Measurements from ENCODE around the gene PDGFRB.

Gene PDGFRB

DNA sequence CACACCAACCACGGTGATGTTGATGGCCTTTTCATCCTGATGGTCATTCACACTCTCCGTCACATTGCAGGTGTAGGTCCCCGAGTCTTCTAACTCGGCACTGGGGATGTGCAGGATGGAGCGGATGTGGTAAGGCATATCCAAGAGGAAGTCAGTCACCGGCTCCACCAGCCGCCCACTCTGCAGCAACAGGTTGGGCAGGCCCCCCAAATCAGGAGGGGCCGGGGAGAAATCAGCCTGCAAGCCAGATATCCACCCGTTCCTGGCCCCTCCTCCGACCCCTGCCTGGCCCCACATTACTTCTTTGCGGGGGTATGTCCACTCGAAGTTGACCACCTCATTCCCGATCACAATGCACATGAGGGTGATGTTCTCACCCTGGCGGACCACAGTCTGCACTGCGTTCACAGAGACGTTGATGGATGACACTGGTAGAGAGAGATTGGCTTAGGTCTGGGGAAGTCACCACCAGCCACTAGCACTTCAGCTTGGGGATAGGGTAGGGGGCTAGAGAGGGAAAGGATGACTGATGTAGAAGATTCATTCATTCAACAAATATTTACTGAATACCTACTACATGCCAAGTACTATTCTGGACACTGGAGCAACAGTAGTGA, 22.0 kb downstream of the PDGFRB start:
- no peak overlapping the region for H3K4me3 ChIP-seq (ENCODE audit: low read depth, low read length)
- no peak for DNase-seq
- no peaks in the 10 kb centered on the region for H3K27me3 ChIP-seq (replicated peaks)
- peaks cover 67% of the 10 kb centered on the region for H3K36me3 ChIP-seq (replicated peaks)
- in situ Hi-C loops (cut with HindIII; ENCODE audit: low pct_ligation_motif_present, low sequenced_read_pairs) = no loop called here
- H3K27ac ChIP-seq = no peak overlapping the region
- TF ChIP-seq, protein P1, sequence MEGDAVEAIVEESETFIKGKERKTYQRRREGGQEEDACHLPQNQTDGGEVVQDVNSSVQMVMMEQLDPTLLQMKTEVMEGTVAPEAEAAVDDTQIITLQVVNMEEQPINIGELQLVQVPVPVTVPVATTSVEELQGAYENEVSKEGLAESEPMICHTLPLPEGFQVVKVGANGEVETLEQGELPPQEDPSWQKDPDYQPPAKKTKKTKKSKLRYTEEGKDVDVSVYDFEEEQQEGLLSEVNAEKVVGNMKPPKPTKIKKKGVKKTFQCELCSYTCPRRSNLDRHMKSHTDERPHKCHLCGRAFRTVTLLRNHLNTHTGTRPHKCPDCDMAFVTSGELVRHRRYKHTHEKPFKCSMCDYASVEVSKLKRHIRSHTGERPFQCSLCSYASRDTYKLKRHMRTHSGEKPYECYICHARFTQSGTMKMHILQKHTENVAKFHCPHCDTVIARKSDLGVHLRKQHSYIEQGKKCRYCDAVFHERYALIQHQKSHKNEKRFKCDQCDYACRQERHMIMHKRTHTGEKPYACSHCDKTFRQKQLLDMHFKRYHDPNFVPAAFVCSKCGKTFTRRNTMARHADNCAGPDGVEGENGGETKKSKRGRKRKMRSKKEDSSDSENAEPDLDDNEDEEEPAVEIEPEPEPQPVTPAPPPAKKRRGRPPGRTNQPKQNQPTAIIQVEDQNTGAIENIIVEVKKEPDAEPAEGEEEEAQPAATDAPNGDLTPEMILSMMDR (IDR thresholded peaks at IDR 0.05; ENCODE audit: low read depth, low read length, missing control alignments) = no peak

DNA sequence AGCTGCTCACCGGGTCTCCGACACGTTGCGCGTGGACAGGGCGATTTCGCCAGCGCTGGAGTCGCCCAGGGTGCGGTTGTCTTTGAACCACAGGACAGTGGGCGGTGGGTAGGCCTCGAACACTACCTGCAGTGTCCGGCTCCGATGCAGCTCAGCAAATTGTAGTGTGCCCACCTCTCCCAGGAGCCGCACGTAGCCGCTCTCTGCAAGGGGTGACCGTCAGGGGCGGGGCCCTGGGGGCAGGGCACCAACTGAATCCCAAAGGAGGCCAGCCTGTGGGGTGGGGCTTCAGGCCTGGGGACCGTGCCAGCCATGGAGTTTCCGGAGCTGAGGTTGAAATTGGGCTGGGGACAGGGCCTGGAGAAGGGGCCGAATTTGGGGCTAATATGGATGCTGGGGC, 22.9 kb downstream of the PDGFRB start:
- no peaks in the 10 kb centered on the region for H3K27me3 ChIP-seq (replicated peaks)
- no peak overlapping the region for H3K4me3 ChIP-seq (ENCODE audit: low read depth, low read length)
- H3K36me3 ChIP-seq (replicated peaks) = peaks cover 72% of the 10 kb centered on the region
- TF ChIP-seq, protein P1 (IDR thresholded peaks at IDR 0.05; ENCODE audit: low read depth, low read length, missing control alignments) = no peak
- in situ Hi-C loops (cut with HindIII; ENCODE audit: low pct_ligation_motif_present, low sequenced_read_pairs) = no loop called here
- no peak for DNase-seq
- H3K27ac ChIP-seq = no peak overlapping the region

DNA sequence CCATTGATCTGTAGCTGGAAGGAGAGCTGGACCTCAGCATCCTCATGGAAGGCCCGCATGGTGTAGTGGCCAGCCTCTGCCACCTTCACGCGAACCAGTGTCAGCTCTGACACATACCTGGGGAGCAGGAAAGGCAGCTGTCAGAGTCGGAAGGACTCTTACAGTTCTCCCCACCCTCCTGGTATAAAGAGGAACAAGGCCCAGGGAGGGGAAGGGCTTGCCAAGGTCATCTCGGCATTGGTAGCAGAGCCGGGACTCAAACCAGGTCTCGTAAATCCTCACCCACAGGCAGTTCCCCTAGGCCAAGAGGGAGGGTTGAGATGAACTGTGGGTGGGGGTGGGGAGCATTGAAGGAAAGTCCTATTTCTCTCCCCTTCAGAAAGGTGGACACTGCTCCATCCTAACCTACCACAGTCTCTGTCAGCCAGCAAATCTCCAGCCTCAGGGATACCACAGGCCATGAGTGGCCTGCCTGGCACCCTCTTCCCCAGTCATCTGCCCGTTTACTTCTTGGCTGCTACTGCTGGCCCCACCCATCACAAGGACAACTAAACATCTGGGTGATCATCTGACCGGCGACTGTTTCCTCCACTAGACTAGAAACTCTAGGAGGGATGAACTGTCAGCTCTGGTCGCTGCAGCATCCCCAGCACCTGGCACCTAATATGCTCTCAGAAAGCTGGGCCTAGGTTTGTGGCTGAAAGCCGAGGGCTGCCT, 23.5 kb downstream of the PDGFRB start:
- in situ Hi-C loops (cut with HindIII; ENCODE audit: low pct_ligation_motif_present, low sequenced_read_pairs) = no loop called here
- H3K27me3 ChIP-seq (replicated peaks) = no peaks in the 10 kb centered on the region
- DNase-seq = no peak
- no peak overlapping the region for H3K27ac ChIP-seq
- TF ChIP-seq, protein P1 (IDR thresholded peaks at IDR 0.05; ENCODE audit: low read depth, low read length, missing control alignments) = no peak
- no peak overlapping the region for H3K4me3 ChIP-seq (ENCODE audit: low read depth, low read length)
- H3K36me3 ChIP-seq (replicated peaks) = peaks cover 75% of the 10 kb centered on the region

DNA sequence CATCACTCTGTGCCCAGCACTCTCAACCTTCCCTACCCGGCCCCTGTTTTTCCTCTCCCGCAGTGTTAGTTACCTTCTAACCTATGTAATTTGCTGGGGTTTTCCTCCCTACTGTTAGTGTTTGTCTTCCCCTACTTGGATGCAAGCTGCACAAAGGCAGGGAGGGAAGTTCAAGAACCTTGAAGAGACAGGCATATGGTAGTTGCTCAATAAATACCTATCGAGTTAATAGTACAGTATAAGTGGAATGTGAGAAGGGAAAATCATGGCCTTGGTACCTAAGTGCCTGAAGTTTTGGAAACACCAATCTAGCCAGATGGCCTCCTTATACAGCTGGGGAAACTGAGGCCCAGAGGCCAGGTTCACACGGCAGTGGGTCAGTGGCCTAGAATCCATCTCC, 24.2 kb downstream of the PDGFRB start:
- TF ChIP-seq, protein P1 (IDR thresholded peaks at IDR 0.05; ENCODE audit: low read depth, low read length, missing control alignments) = no peak
- H3K36me3 ChIP-seq (replicated peaks) = peaks cover 75% of the 10 kb centered on the region
- DNase-seq = no peak
- no peak overlapping the region for H3K4me3 ChIP-seq (ENCODE audit: low read depth, low read length)
- no peaks in the 10 kb centered on the region for H3K27me3 ChIP-seq (replicated peaks)
- H3K27ac ChIP-seq = no peak overlapping the region
- in situ Hi-C loops (cut with HindIII; ENCODE audit: low pct_ligation_motif_present, low sequenced_read_pairs) = no loop called here

DNA sequence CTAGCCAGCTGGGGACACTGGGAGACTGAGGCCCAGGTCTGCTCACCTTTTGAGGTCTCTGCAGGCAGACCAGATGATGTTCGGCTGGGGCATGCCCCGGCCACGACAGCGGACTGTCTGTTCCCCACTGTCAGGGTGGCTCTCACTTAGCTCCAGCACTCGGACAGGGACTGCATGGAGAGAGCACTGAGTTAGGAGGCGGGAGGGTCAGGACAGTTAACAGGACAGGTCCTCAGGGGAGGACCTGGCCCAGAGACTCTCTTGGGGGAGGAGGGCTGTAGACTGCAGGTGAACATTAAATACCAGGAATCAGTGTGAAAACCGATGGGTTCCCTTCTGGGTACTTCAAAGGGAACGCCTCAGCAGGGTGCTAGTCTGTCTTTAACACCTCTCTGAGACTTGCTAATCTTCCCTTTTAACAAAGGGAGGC, 25.1 kb downstream of the PDGFRB start:
- in situ Hi-C loops (cut with HindIII; ENCODE audit: low pct_ligation_motif_present, low sequenced_read_pairs) = no loop called here
- Histone ChIP-seq H3K4me3 (ENCODE audit: low read depth, low read length) (no peak overlapping the region), H3K27ac (no peak overlapping the region), H3K27me3 (replicated peaks) (no peaks in the 10 kb centered on the region), H3K36me3 (replicated peaks) (peaks cover 73% of the 10 kb centered on the region)
- DNase-seq = no peak
- TF ChIP-seq, protein P1 (IDR thresholded peaks at IDR 0.05; ENCODE audit: low read depth, low read length, missing control alignments) = no peak

Data from brain microvascular endothelial cell (primary cell).